DND-41 (cell line): ENCODE measurements around the gene FBLN5.

Experiments used
- ATAC-seq: fragments of 200-7000 bp; cut with Tn5 transposase; 3 replicates; pipeline ENCODE4 v1.9.1; 2021; ENCODE audit warnings: low read depth; ENCODE audit not compliant: insufficient read depth
- DNase-seq: peaks from one replicate; pipeline ENCODE4 v3.0.0-alpha.2; 2020
- H2AFZ ChIP-seq: 2 replicates; pipeline ENCODE4 v1.6.0; 2012; ENCODE audit warnings: low read depth, low read length
- H3K27ac ChIP-seq: 2 replicates; pipeline ENCODE4 v1.5.1; 2012; ENCODE audit warnings: low read length, inconsistent platforms
- H3K27me3 ChIP-seq: fragments of 200-600 bp; sonication (generic); 2 replicates; pipeline ENCODE4 v1.6.0; 2012; ENCODE audit warnings: low read length, mild to moderate bottlenecking, inconsistent platforms; ENCODE audit not compliant: insufficient read depth, poor library complexity
- H3K36me3 ChIP-seq: 2 replicates; pipeline ENCODE4 v1.5.1; 2012; ENCODE audit warnings: low read length, inconsistent platforms; ENCODE audit not compliant: insufficient read depth
- H3K4me1 ChIP-seq: 2 replicates; pipeline ENCODE4 v1.5.1; 2012; ENCODE audit warnings: mild to moderate bottlenecking, low read length; ENCODE audit not compliant: insufficient read depth
- H3K4me2 ChIP-seq: 2 replicates; pipeline ENCODE4 v1.6.0; 2012; ENCODE audit warnings: mild to moderate bottlenecking, moderate library complexity, low read length, inconsistent platforms; ENCODE audit not compliant: insufficient read depth
- H3K4me3 ChIP-seq, 2 experiments: fragments of 200-600 bp in 1 of 2; shearing (Covaris generic) in 1 of 2; 2 replicates each; pipeline ENCODE4 v1.5.1; 2012 to 2016; ENCODE audit warnings: inconsistent platforms in 2 of 2, low read length in 2 of 2, mild to moderate bottlenecking in 2 of 2, low read depth in 1 of 2, moderate library complexity in 1 of 2
- H3K79me2 ChIP-seq: 2 replicates; pipeline ENCODE4 v1.6.0; 2012; ENCODE audit warnings: low read length, inconsistent platforms; ENCODE audit not compliant: insufficient read depth
- H3K9ac ChIP-seq: 2 replicates; pipeline ENCODE4 v1.6.0; 2012; ENCODE audit warnings: low read depth, mild to moderate bottlenecking, inconsistent platforms, low read length, moderate library complexity
- H3K9me3 ChIP-seq: 2 replicates; pipeline ENCODE4 v1.5.1; 2012; ENCODE audit warnings: low read length, moderate library complexity, mild to moderate bottlenecking, inconsistent platforms; ENCODE audit not compliant: insufficient read depth, severe bottlenecking
- H4K20me1 ChIP-seq: 2 replicates; pipeline ENCODE4 v1.6.0; 2012; ENCODE audit warnings: low read length; ENCODE audit not compliant: insufficient read depth
- EZH2 ChIP-seq: IDR thresholded peaks from 3 replicates; pipeline ENCODE4 v1.6.1; 2012; ENCODE audit warnings: borderline replicate concordance, low read depth, mild to moderate bottlenecking, moderate library complexity, low read length, inconsistent platforms; ENCODE audit not compliant: severe bottlenecking
- TF ChIP-seq, protein P1 (sequence below): IDR thresholded peaks from 2 replicates; pipeline ENCODE4 v1.5.1; 2012; ENCODE audit warnings: borderline replicate concordance, low read length, moderate library complexity, mild to moderate bottlenecking; ENCODE audit not compliant: poor library complexity, severe bottlenecking; ENCODE audit errors: extremely low read depth

Gene FBLN5

DNA sequence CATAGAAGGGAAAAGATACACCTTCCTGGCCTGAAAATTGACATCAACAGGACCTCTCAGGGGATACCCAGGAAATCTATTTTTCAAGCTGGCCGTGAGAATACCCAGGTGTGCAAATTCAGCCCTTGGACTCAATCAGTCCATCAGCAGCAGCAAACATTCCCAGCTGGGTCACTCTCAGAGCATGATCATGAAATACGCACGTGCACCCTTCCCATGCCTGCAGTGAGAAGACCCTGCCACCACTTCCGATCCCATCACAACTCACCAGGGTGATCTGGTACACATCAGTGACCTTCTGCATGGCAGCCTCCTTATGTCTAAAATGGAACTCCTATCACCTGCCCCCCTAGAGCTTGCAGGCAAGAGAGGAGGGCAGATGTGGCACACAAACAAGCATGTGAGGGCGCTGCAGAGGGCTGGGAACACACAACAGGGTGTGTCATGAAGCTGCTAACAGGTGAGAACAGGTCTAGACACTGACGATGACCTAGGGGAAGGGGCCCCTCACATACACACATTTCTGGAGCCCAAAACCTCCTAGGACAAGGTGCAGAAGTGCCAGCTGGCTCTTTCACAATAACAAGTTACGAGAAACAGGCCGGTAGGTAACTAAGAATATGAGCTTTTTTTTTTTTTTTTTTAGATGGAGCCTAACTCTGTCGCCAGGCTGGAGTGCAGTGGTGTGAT is 42.4 kb downstream of the FBLN5 start:
- ATAC-seq (no peak), DNase-seq (no peak)
- Histone ChIP-seq H3K9me3 (no peaks in the 10 kb centered on the region), H3K4me2 (no peak overlapping the region), H3K27ac (no peak overlapping the region), H3K27me3 (no peaks in the 10 kb centered on the region), H3K79me2 (no peaks in the 10 kb centered on the region), H2AFZ (no peak overlapping the region), H4K20me1 (no peaks in the 10 kb centered on the region), H3K9ac (no peak overlapping the region), H3K4me1 (no peaks in the 10 kb centered on the region), H3K36me3 (no peaks in the 10 kb centered on the region), H3K4me3 (no peak overlapping the region)
- TF ChIP-seq, protein P1, sequence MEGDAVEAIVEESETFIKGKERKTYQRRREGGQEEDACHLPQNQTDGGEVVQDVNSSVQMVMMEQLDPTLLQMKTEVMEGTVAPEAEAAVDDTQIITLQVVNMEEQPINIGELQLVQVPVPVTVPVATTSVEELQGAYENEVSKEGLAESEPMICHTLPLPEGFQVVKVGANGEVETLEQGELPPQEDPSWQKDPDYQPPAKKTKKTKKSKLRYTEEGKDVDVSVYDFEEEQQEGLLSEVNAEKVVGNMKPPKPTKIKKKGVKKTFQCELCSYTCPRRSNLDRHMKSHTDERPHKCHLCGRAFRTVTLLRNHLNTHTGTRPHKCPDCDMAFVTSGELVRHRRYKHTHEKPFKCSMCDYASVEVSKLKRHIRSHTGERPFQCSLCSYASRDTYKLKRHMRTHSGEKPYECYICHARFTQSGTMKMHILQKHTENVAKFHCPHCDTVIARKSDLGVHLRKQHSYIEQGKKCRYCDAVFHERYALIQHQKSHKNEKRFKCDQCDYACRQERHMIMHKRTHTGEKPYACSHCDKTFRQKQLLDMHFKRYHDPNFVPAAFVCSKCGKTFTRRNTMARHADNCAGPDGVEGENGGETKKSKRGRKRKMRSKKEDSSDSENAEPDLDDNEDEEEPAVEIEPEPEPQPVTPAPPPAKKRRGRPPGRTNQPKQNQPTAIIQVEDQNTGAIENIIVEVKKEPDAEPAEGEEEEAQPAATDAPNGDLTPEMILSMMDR = no peak
- no peak for TF ChIP-seq EZH2

DNA sequence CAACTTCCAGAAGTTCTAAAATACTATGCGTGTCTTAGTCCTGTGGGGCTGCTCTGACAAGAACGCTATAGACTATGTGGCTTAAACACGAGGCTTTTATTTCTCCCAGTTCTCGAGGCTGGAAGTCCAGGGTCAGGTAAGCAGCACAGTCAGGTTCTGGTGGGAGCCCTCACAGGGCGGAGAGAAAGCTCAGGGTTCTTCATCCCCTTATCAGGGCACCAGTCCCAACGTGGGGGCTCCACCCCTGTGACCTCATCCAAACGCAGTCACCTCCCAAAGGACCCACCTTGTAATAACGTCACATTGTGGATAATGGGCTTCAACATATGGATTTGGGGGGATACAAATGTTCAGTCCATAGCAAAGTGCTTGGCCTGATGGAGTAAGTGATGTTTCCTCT is 43.0 kb downstream of the FBLN5 start:
- no peak overlapping the region for H2AFZ ChIP-seq

DNA sequence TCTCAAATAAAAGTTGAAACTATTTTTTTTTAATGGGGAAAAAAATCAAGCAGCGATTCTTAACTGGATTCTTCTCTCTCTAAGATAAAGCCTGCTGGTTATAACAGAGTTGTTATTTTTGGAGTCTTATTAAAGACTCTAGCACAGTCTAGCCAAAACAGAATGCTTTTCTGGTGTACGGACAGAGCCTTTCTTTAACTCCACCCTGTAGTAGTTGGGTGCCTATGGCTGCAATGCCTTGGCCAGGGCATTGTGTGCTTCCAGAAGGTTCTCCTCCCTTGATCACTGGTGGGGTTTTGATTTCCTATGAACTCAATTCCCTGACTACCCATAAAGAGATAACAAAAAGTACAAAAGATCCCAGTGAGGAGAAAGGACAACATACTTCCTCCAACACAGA is 44.4 kb downstream of the FBLN5 start:
- no peak overlapping the region for H3K9ac ChIP-seq
- H3K79me2 ChIP-seq = no peaks in the 10 kb centered on the region
- no peaks in the 10 kb centered on the region for H3K36me3 ChIP-seq
- no peak for ATAC-seq
- H3K27ac ChIP-seq = no peak overlapping the region
- no peaks in the 10 kb centered on the region for H3K4me1 ChIP-seq
- no peak for TF ChIP-seq EZH2
- TF ChIP-seq, protein P1 = no peak
- H3K4me3 ChIP-seq = no peak overlapping the region
- H3K9me3 ChIP-seq = no peaks in the 10 kb centered on the region
- H3K4me2 ChIP-seq = no peak overlapping the region
- no peak for DNase-seq
- no peak overlapping the region for H2AFZ ChIP-seq
- no peaks in the 10 kb centered on the region for H3K27me3 ChIP-seq
- H4K20me1 ChIP-seq = no peaks in the 10 kb centered on the region

More for the DNA sequence above, 43.0 kb downstream of the FBLN5 start:
- ATAC-seq (no peak), DNase-seq (no peak)
- no peak overlapping the region for H3K9ac ChIP-seq
- no peak overlapping the region for H3K4me3 ChIP-seq
- no peaks in the 10 kb centered on the region for H3K27me3 ChIP-seq
- H3K27ac ChIP-seq = no peak overlapping the region
- TF ChIP-seq EZH2 = no peak
- TF ChIP-seq, protein P1 = no peak
- H3K4me2 ChIP-seq = no peak overlapping the region
- H4K20me1 ChIP-seq = no peaks in the 10 kb centered on the region
- H3K9me3 ChIP-seq = no peaks in the 10 kb centered on the region
- no peaks in the 10 kb centered on the region for H3K36me3 ChIP-seq
- no peaks in the 10 kb centered on the region for H3K79me2 ChIP-seq
- H3K4me1 ChIP-seq = no peaks in the 10 kb centered on the region

DNA sequence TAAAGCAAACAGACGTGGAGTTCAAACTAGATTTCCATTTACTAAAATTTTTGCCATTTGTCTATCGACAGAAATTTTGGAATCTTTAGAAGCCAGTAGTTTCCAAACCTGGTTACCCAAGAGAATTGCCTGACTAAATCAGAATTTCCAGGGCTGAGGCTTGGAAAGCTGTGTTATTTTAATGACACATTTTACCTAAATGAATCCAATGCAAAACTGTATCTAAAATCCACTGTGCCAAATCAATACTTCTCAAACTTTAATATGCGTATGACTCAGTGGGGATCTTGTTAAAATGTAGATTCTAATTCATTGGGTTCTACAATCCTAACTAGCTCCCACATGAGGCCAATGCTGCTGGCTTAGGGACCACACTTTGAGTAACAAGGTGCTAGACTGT is 45.2 kb downstream of the FBLN5 start:
- Histone ChIP-seq H3K27me3 (no peaks in the 10 kb centered on the region), H3K27ac (no peak overlapping the region), H2AFZ (no peak overlapping the region), H3K4me2 (no peak overlapping the region), H3K9ac (no peak overlapping the region), H3K79me2 (no peaks in the 10 kb centered on the region), H4K20me1 (no peaks in the 10 kb centered on the region), H3K9me3 (no peaks in the 10 kb centered on the region), H3K4me3 (no peak overlapping the region), H3K4me1 (no peaks in the 10 kb centered on the region), H3K36me3 (no peaks in the 10 kb centered on the region)
- TF ChIP-seq, protein P1 = no peak
- TF ChIP-seq EZH2 = no peak
- no peak for ATAC-seq
- no peak for DNase-seq
